OCI-LY7 (cell line): Measurements from ENCODE around the gene CFB. TPM values are rescaled to one million over a fixed set of nuclear protein-coding genes. Genes with fewer than 3 reads are reported as not detected.

Experiments
- BruUV-seq: library from RNA; stranded (reverse); fragments of 400-500 nt; replicated peaks from 2 replicates; lab custom pipeline; 2021; lab: Mats Ljungman, UMichigan
- CTCF ChIA-PET: fragments of 300-600 bp; sonication (Branson Sonifier 250); formaldehyde crosslinking; loops from one replicate; lab custom pipeline; 2022; ENCODE audit warnings: antibody characterized with exemption; ENCODE audit not compliant: unreplicated experiment; lab: Charles Lee
- POLR2A ChIA-PET: fragments of 300-600 bp; sonication (Branson Sonifier 250); formaldehyde crosslinking; loops from one replicate; lab custom pipeline; 2022; ENCODE audit warnings: antibody characterized with exemption; lab: Charles Lee
- DNase-seq: peaks from one replicate; pipeline ENCODE4 v3.0.0-alpha.2; 2015; ENCODE audit warnings: low spot score
- H2AFZ ChIP-seq: fragments of 200-600 bp; sonication (generic), shearing (Covaris generic); 2 replicates; pipeline ENCODE4 v1.6.1; 2014; ENCODE audit warnings: mild to moderate bottlenecking, antibody characterized with exemption, low read length, moderate library complexity
- H3K27ac ChIP-seq: fragments of 200-600 bp; sonication (generic); 2 replicates; pipeline ENCODE4 v1.5.1; 2014; ENCODE audit warnings: mixed run types, low read depth, mild to moderate bottlenecking, moderate library complexity, low read length, inconsistent platforms; ENCODE audit not compliant: poor library complexity, severe bottlenecking
- H3K36me3 ChIP-seq: fragments of 200-600 bp; sonication (generic); 2 replicates; pipeline ENCODE4 v1.6.1; 2014; ENCODE audit warnings: mild to moderate bottlenecking, antibody characterized with exemption, low read length, moderate library complexity, mixed read lengths; ENCODE audit not compliant: insufficient read depth
- H3K4me1 ChIP-seq: fragments of 200-600 bp; sonication (generic); 2 replicates; pipeline ENCODE4 v1.5.1; 2014; ENCODE audit warnings: mild to moderate bottlenecking, low read length; ENCODE audit not compliant: insufficient read depth, poor library complexity, severe bottlenecking
- H3K4me2 ChIP-seq: fragments of 200-600 bp; sonication (generic); 2 replicates; pipeline ENCODE4 v1.6.1; 2014; ENCODE audit warnings: mild to moderate bottlenecking, low read length
- H3K4me3 ChIP-seq: fragments of 200-600 bp; sonication (generic); 2 replicates; pipeline ENCODE4 v1.5.1; 2014; ENCODE audit warnings: mild to moderate bottlenecking, low read depth, low read length; ENCODE audit not compliant: poor library complexity, severe bottlenecking
- H3K79me2 ChIP-seq: fragments of 200-600 bp; sonication (generic); 2 replicates; pipeline ENCODE4 v1.6.1; 2016; ENCODE audit warnings: low read depth, mild to moderate bottlenecking, low read length, moderate library complexity, mixed read lengths; ENCODE audit not compliant: insufficient read depth
- H3K9me2 ChIP-seq: fragments of 200-600 bp; sonication (generic); 2 replicates; pipeline ENCODE4 v1.6.1; 2016; ENCODE audit warnings: mild to moderate bottlenecking, low read length, mixed read lengths; ENCODE audit not compliant: insufficient read depth
- H3K9me3 ChIP-seq: fragments of 200-600 bp; sonication (generic); 2 replicates; pipeline ENCODE4 v1.6.1; 2014; ENCODE audit warnings: mild to moderate bottlenecking, mixed run types, low read length, mixed read lengths
- H4K20me1 ChIP-seq: fragments of 200-600 bp; sonication (generic); 2 replicates; pipeline ENCODE4 v1.6.1; 2014; ENCODE audit warnings: mild to moderate bottlenecking, antibody characterized with exemption, low read length, moderate library complexity, mixed read lengths; ENCODE audit not compliant: insufficient read depth
- CTCF ChIP-seq: fragments of 200-600 bp; sonication (generic); conservative IDR thresholded peaks from 2 replicates; pipeline ENCODE4 v1.5.1; 2014; ENCODE audit warnings: mild to moderate bottlenecking, antibody characterized with exemption, low read length, moderate library complexity, mixed read lengths
- EZH2phosphoT487 ChIP-seq: fragments of 200-600 bp; sonication (generic); IDR thresholded peaks from 2 replicates; pipeline ENCODE4 v1.6.1; 2018; ENCODE audit warnings: low read depth, borderline replicate concordance, mild to moderate bottlenecking, mixed run types, antibody characterized with exemption, low read length, moderate library complexity, mixed read lengths
- intact Hi-C: fragments of 100-400 bp; cut with micrococcal nuclease; formaldehyde crosslinking; loops from one replicate; pipeline ENCODE4 v1.10.0; 2022; ENCODE audit not compliant: unreplicated experiment
- total RNA-seq, 2 experiments: library from RNA; depleted of rRNA in 1 of 2; stranded (reverse); fragments of >200 nt in 1 of 2; shearing (Covaris generic) in 1 of 2; gene quantifications; 2 replicates each; pipeline ENCODE4 v1.2.3, GENCODE V29; 2014 to 2022

CFB gene
- total RNA-seq, 2 experiments from 2014 or later: 1.1 to 1.2 TPM

GRCh38 chr6:31963921-31964320, 18.0 kb downstream of the CFB start:
- POLR2A ChIA-PET: no interaction called here
- CTCF ChIA-PET: no interaction called here
- no TSS peak for BruUV-seq

GRCh38 chr6:31965700-31966099, 19.8 kb downstream of the CFB start:
- CTCF ChIA-PET: no interaction called here
- BruUV-seq: no TSS peak

More at GRCh38 chr6:31963921-31964320, 18.0 kb downstream of the CFB start:
- DNase-seq: no peak
- intact Hi-C loops: no loop called here
- no peak overlapping the region for H3K27ac ChIP-seq
- H4K20me1 ChIP-seq: no peaks in the 10 kb centered on the region
- no peaks in the 10 kb centered on the region for H3K9me2 ChIP-seq
- no peaks in the 10 kb centered on the region for H3K9me3 ChIP-seq
- H2AFZ ChIP-seq: no peak overlapping the region
- no peak overlapping the region for H3K4me3 ChIP-seq
- peaks cover 62% of the 10 kb centered on the region for H3K36me3 ChIP-seq
- H3K4me1 ChIP-seq: peaks cover 11% of the 10 kb centered on the region
- H3K79me2 ChIP-seq: peaks cover 8% of the 10 kb centered on the region; the same call in 1 of the 2 replicates
- H3K4me2 ChIP-seq: no peak overlapping the region
- TF ChIP-seq EZH2phosphoT487 (no peak), CTCF (no peak)

More at GRCh38 chr6:31965700-31966099, 19.8 kb downstream of the CFB start:
- POLR2A ChIA-PET: interaction anchor here (0.6 kb wide), 2 partner anchors 61 to 718 kb away, joined by 3 to 4 read pairs; no protein-coding TSS in a partner anchor
- no peak overlapping the region for H2AFZ ChIP-seq
- no peaks in the 10 kb centered on the region for H3K79me2 ChIP-seq
- no peak overlapping the region for H3K4me2 ChIP-seq
- DNase-seq: no peak
- no peak overlapping the region for H3K4me3 ChIP-seq
- H3K4me1 ChIP-seq: peaks cover 5% of the 10 kb centered on the region
- H3K9me2 ChIP-seq: no peaks in the 10 kb centered on the region
- H3K36me3 ChIP-seq: peaks cover 79% of the 10 kb centered on the region
- no peak overlapping the region for H3K27ac ChIP-seq
- intact Hi-C loops: no loop called here
- H3K9me3 ChIP-seq: no peaks in the 10 kb centered on the region
- no peaks in the 10 kb centered on the region for H4K20me1 ChIP-seq
- TF ChIP-seq EZH2phosphoT487 (no peak), CTCF (no peak)
